Stomach (tissue), 9 donors: ENCODE results near the gene C9orf78. TPM values are rescaled to one million over a fixed set of nuclear protein-coding genes. Genes with fewer than 3 reads are reported as not detected.
"Not testable (repeated sequence)": the region's sequence is repeated elsewhere in the genome, so short reads cannot be mapped to it uniquely, and the experiment has no call there.

Source experiments
- DNase-seq, 2 donors: peaks; one replicate each; pipeline versions ENCODE4 v3.0.0 to v3.0.0-alpha.2; 2013 to 2019
- H3K27ac ChIP-seq, 5 donors: fragments of 200-600 bp in 4 of 5; sonication (generic) in 4 of 5; one replicate each; pipeline ENCODE4 v1.5.1; 2013 to 2019; ENCODE audit warnings: mild to moderate bottlenecking in 1 of 5, moderate library complexity in 1 of 5
- H3K27me3 ChIP-seq, 3 donors: fragments of 200-600 bp; sonication (generic); one replicate each; pipeline ENCODE4 v1.5.1; 2017 to 2019; ENCODE audit warnings: mixed run types in 1 of 3
- H3K36me3 ChIP-seq, 4 donors: fragments of 200-600 bp; sonication (generic); 1 replicate in 3 of 4; 2 replicates in 1 of 4; pipeline ENCODE4 v1.5.1; 2016 to 2019
- H3K4me1 ChIP-seq, 4 donors: fragments of 200-600 bp; sonication (generic); one replicate each; pipeline ENCODE4 v1.5.1; 2016 to 2019
- H3K4me3 ChIP-seq, 4 donors: fragments of 200-600 bp; sonication (generic) in 3 of 4; one replicate each; pipeline ENCODE4 v1.5.1; 2016 to 2019; ENCODE audit warnings: mild to moderate bottlenecking in 1 of 4
- H3K9me3 ChIP-seq, 4 donors: fragments of 200-600 bp; sonication (generic); one replicate each; pipeline ENCODE4 v1.5.1; 2016 to 2019
- EP300 ChIP-seq: sonication (generic); formaldehyde crosslinking; IDR thresholded peaks from one replicate; pipeline ENCODE4 v1.6.1; 2017; ENCODE audit warnings: antibody characterized with exemption
- POLR2A ChIP-seq, 4 donors: fragments of 450-650 bp; IDR thresholded peaks; one replicate each; pipeline ENCODE4 v1.6.1; 2016; ENCODE audit warnings: antibody characterized with exemption in 4 of 4, control low read depth in 2 of 4, mild to moderate bottlenecking in 1 of 4, moderate library complexity in 1 of 4
- POLR2AphosphoS5 ChIP-seq, 3 donors: sonication (generic); formaldehyde crosslinking; IDR thresholded peaks; one replicate each; pipeline ENCODE4 v1.6.1; 2016; ENCODE audit warnings: antibody characterized with exemption in 3 of 3
- WGBS, 5 donors: extraction: QIAGEN DNeasy Blood & Tissue Kit in 3 of 5; methylation state at CpG; one replicate each; pipeline versions ENCODE4 v1.1.5 to v1.1.7; 2013 to 2018; 5-methylcytosine and 5-hydroxymethylcytosine counted together
- intact Hi-C: fragments of 100-400 bp; cut with DNase I; formaldehyde crosslinking; loops from one replicate; pipeline ENCODE4 v1.15.1; 2023; ENCODE audit warnings: low total_unique reads
- polyA plus RNA-seq, 3 donors: library from polyadenylated mRNA; stranded (reverse); fragments of 200-250 nt; gene quantifications; one replicate each; pipeline ENCODE4 v1.2.3, GENCODE V29; 2013
- total RNA-seq, 5 donors: library from RNA; depleted of rRNA; stranded (reverse); fragments of >200 nt; gene quantifications; one replicate each; pipeline versions ENCODE4 v1.1.0 to v1.2.3, GENCODE V29; 2014 to 2016
- TF ChIP-seq, protein P1 (sequence below), 7 experiments: fragments of 450-650 bp in 4 of 7; fragments of 200-600 bp in 3 of 7; sonication (generic) in 3 of 7; IDR thresholded peaks; one replicate each; pipeline ENCODE4 v1.5.1; 2016 to 2019; ENCODE audit warnings: antibody characterized with exemption in 7 of 7, control low read depth in 2 of 7, mild to moderate bottlenecking in 1 of 7
- donor health status: healthy with polysubstance abuse.
- donor health status: Bipolar disorder and iron deficiency.
- donor health status: healthy.

C9orf78 gene
- total and polyA plus RNA-seq, 8 donors: 18.7 to 67.5 (median 43.8) TPM

DNA sequence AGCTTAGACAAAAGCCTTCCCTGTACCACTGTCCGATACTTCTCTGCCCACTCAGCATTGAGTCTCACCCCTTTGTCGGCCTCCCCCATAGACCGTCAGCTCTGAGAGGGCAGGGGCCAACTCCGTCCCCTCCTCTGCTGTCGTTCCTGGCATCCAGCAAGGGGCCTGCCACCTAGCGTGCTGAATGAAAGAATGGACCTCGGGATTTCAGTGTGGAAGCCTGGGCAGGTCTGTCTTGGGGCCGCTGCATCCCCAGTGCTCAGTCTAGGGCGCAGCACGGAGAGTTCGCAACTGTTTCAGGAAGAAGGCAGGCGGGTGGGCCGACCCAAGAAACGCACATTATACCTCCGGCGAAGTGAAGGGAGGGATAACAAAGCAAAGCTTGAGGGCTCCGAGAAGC lies 33.6 kb downstream of the C9orf78 start:
- 74 to 82% (median 78%) methylated on average over 17 of the region's 17 CpGs for WGBS, 5 donors
- no peak overlapping the region for H3K27ac ChIP-seq
- DNase-seq: no peak
- H3K9me3 ChIP-seq: no peaks in the 10 kb centered on the region
- peaks cover 0 to 9% (median 2%) of the 10 kb centered on the region in 4 donors for H3K36me3 ChIP-seq
- peaks cover 9 to 33% (median 19%) of the 10 kb centered on the region in 4 donors for H3K4me1 ChIP-seq
- TF ChIP-seq POLR2AphosphoS5 (IDR thresholded peaks at IDR 0.05) (no peak), POLR2A (IDR thresholded peaks at IDR 0.05) (no peak), EP300 (no peak)
- TF ChIP-seq, protein P1, sequence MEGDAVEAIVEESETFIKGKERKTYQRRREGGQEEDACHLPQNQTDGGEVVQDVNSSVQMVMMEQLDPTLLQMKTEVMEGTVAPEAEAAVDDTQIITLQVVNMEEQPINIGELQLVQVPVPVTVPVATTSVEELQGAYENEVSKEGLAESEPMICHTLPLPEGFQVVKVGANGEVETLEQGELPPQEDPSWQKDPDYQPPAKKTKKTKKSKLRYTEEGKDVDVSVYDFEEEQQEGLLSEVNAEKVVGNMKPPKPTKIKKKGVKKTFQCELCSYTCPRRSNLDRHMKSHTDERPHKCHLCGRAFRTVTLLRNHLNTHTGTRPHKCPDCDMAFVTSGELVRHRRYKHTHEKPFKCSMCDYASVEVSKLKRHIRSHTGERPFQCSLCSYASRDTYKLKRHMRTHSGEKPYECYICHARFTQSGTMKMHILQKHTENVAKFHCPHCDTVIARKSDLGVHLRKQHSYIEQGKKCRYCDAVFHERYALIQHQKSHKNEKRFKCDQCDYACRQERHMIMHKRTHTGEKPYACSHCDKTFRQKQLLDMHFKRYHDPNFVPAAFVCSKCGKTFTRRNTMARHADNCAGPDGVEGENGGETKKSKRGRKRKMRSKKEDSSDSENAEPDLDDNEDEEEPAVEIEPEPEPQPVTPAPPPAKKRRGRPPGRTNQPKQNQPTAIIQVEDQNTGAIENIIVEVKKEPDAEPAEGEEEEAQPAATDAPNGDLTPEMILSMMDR (IDR thresholded peaks at IDR 0.05): no peak
- intact Hi-C loops: no loop called here
- H3K27me3 ChIP-seq: no peaks in the 10 kb centered on the region
- H3K4me3 ChIP-seq: no peak overlapping the region

DNA sequence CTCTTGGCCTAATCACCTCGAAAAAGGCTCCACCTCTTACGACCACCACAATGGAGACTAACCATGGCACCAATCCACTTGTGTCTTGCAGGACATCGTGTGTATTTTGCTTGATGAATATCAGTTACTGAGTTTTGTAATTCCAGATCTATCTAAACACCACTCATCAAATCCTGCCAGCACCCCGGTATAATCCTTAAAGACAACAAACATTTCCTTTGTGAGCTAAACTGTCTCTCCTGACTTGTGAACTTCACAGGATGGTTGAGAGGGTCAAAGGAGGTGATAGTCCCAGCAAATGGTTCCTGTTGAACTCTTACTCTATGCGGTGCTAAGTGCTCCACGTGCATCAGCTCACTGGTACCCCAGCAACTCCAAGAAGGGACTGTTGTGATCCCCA lies 36.1 kb downstream of the C9orf78 start:
- intact Hi-C loops: no loop called here
- Histone ChIP-seq H3K4me1 (peaks cover 4 to 8% (median 7%) of the 10 kb centered on the region in 4 donors), H3K4me3 (no peak overlapping the region), H3K27me3 (peaks cover 0 to 18% (median 0%) of the 10 kb centered on the region in 3 donors), H3K36me3 (no peaks in the 10 kb centered on the region), H3K9me3 (no peaks in the 10 kb centered on the region), H3K27ac (no peak overlapping the region)
- 36 to 48% (median 39%) methylated on average over 6 of the region's 6 CpGs for WGBS, 5 donors
- TF ChIP-seq EP300 (no peak), POLR2A (IDR thresholded peaks at IDR 0.05) (no peak), POLR2AphosphoS5 (IDR thresholded peaks at IDR 0.05) (no peak)
- TF ChIP-seq, protein P1 (IDR thresholded peaks at IDR 0.05): no peak
- DNase-seq: no peak

DNA sequence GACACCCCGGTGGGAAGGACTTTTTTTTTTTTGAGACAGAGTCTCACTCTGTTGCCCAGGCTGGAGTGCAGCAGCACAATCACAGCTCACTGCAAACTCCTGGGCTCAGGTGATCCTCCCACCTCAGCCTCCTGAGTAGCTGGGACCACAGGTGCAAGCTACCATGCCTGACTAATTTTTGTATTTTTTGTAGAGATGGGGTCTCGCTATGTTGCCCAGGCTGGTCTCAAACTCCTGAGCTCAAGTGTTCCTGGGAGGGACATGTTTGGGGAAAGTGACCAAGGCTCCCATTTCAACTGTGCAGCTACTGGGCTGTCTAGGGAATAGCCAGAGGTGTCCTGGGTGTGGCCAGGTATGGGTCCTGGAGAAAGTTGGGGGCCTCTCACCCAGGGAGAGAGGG lies 39.0 kb downstream of the C9orf78 start:
- intact Hi-C loops, H3K4me3 ChIP-seq, H3K27ac ChIP-seq, H3K9me3 ChIP-seq, DNase-seq, H3K36me3 ChIP-seq, H3K4me1 ChIP-seq: not testable (repeated sequence)
- 75 to 88% (median 77%) methylated on average over 2 of the region's 2 CpGs for WGBS, 5 donors
- H3K27me3 ChIP-seq: peaks cover 0 to 22% (median 0%) of the 10 kb centered on the region in 3 donors

DNA sequence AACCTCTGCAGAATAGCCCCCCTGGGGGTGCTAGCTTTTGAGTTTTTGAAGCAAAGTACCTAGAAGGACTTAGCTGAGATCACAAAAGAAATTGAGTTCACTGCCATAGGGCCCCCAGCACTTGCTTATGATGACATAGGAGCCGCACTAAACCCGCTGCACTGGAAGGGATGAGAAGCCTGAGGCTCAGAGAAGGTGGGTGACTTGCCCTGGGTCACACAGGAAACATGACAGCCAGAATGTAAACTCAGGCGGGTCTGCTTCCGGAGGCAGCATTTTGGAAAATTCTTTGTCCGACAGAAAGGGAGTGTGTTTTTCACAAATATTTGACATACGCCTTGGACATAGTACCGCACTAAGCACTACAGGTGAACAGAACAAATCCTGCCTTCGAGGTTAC lies 40.5 kb downstream of the C9orf78 start:
- Histone ChIP-seq H3K4me1 (peaks cover 0 to 8% (median 4%) of the 10 kb centered on the region in 4 donors), H3K36me3 (no peaks in the 10 kb centered on the region), H3K9me3 (no peaks in the 10 kb centered on the region), H3K27me3 (peaks cover 0 to 22% (median 0%) of the 10 kb centered on the region in 3 donors), H3K27ac (no peak overlapping the region), H3K4me3 (no peak overlapping the region)
- no peak for DNase-seq
- WGBS, 5 donors: 62 to 70% (median 67%) methylated on average over 8 of the region's 8 CpGs
- intact Hi-C loops: no loop called here
- TF ChIP-seq POLR2A (IDR thresholded peaks at IDR 0.05) (no peak), POLR2AphosphoS5 (IDR thresholded peaks at IDR 0.05) (no peak), EP300 (no peak)
- TF ChIP-seq, protein P1 (IDR thresholded peaks at IDR 0.05): no peak

DNA sequence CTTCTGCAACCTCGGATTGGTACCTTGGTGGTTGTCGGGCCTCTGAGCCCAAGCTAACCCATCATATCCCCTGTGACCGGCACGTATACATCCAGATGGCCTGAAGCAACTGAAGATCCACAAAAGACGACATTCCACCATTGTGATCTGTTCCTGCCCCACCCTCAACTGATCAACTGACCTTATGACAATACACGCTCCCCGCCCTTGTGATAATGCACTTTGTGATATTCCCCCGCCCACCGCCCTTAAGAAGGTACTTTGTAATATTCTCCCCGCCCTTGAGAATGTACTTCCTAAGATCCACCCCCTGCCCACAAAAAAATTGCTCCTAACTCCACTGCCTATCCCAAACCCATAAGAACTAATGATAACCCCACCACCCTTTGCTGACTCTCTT lies 48.6 kb downstream of the C9orf78 start:
- intact Hi-C loops: loop anchor here (5.0 to 10.0 kb wide), 2 partner anchors 49 to 652 kb away; no protein-coding TSS in a partner anchor
- Histone ChIP-seq H3K36me3 (no peaks in the 10 kb centered on the region), H3K27me3 (peaks cover 0 to 23% (median 11%) of the 10 kb centered on the region in 3 donors), H3K27ac (no peak overlapping the region), H3K9me3 (no peaks in the 10 kb centered on the region), H3K4me1 (peaks cover 0 to 14% (median 6%) of the 10 kb centered on the region in 4 donors), H3K4me3 (no peak overlapping the region)
- DNase-seq: no peak
- WGBS, 5 donors: 65 to 77% (median 70%) methylated on average over 10 of the region's 10 CpGs
- TF ChIP-seq POLR2AphosphoS5 (IDR thresholded peaks at IDR 0.05): no peak
- TF ChIP-seq, protein P1 (IDR thresholded peaks at IDR 0.05): no peak
- no peak for TF ChIP-seq EP300
- TF ChIP-seq POLR2A (IDR thresholded peaks at IDR 0.05): no peak
